GM12872 (cell line): ENCODE data around the gene MAPK10.

Experiments
- CTCF ChIP-seq: IDR thresholded peaks from 3 replicates; pipeline ENCODE4 v1.5.1; 2011; ENCODE audit warnings: low read depth, mild to moderate bottlenecking, low read length, moderate library complexity; ENCODE audit not compliant: insufficient read depth

MAPK10 gene

DNA sequence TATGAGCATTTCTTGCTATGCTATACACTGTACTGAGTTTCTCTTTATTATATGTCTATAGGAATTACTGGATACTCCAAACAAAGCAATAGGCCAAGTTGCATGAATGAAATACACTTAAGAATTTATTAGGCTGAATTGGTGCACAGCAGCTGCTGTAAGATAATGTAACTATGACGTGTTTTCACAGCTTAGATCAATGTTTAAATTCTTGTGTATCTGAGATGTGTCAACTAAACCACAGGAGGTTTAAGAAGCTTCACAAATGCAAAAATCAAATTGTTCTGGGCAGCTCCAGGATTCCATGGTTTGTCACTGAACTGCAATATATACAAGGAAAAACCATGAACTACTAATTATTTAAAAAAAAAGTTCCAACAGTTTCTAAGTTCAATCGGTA lies 156.7 kb downstream of the MAPK10 start:
- no peak for TF ChIP-seq CTCF

DNA sequence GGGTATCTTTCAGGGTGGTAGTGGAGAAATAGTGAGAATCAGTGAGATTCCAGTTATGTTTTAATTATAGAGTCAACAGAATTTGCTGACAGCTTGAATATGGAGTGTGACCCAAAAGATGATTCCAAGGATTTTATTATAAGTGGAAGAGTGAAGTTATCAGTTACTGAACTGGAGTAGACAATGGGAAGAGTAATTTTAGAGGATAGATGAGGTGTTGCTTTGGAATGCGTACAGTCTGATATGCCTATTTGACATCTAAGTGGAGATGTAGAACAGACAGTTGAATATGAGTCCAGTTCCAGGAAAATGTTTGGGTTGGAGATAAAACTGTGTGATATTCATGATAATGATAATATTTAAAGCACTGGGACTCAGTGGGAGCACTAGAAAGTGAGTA lies 174.2 kb downstream of the MAPK10 start:
- no peak for TF ChIP-seq CTCF

GRCh38 chr4:86184901-86185285 lies 175.0 kb downstream of the MAPK10 start:
- TF ChIP-seq CTCF, result no peak

GRCh38 chr4:86184216-86184900 lies 175.5 kb downstream of the MAPK10 start:
- no peak for TF ChIP-seq CTCF

DNA sequence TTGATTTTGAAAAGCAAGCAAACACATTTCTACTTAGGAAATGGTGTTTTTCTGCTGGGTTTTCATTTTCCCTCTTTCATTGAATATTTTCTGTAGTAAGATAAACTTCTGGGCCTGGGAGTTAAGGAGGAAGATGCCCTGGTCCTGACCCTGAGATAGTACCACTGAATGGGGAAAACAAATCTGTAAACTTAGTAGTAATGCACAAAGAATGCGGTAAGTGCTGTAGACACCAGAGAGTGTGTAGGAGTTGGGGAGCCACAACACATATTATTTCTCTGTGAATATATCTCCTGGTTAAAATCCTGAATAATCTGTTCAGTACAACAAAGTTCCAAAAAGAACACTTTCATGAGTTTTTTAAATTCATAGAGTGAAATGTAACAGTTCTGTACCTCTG lies 178.3 kb downstream of the MAPK10 start:
- no peak for TF ChIP-seq CTCF

GRCh38 chr4:86178211-86178610 lies 181.6 kb downstream of the MAPK10 start:
- no peak for TF ChIP-seq CTCF

- no peak for TF ChIP-seq CTCF
These were observed 185.3 kb downstream of the MAPK10 start for GRCh38 chr4:86174506-86174905.
